GM12878 (cell line): Measurements from ENCODE around the gene RNF150. TPM values are rescaled to one million over a fixed set of nuclear protein-coding genes. Genes with fewer than 3 reads are reported as not detected.

Experiments used
- ATAC-seq: fragments of 200-7000 bp; cut with Tn5 transposase; 3 replicates; pipeline ENCODE4 v1.9.1; 2020; ENCODE audit warnings: mild to moderate bottlenecking, moderate library complexity
- BruUV-seq: library from RNA; stranded (reverse); fragments of 400-500 nt; replicated peaks from 2 replicates; lab custom pipeline; 2021; lab: Mats Ljungman, UMichigan
- CTCF ChIA-PET: fragments of 300-600 bp; sonication (Branson Sonifier 250); formaldehyde crosslinking; extraction: SDS; loops from one replicate; lab custom pipeline; 2021; ENCODE audit warnings: inconsistent platforms; lab: Yijun Ruan, JAX
- POLR2A ChIA-PET: fragments of 350-600 bp; formaldehyde crosslinking; extraction: SDS; loops from one replicate; lab custom pipeline; 2021; ENCODE audit warnings: inconsistent platforms; lab: Charles Lee
- RAD21 ChIA-PET: fragments of 300-600 bp; sonication (Branson Sonifier 250); formaldehyde crosslinking; loops from one replicate; lab custom pipeline; 2023; ENCODE audit warnings: antibody characterized with exemption; ENCODE audit not compliant: unreplicated experiment; lab: Charles Lee
- SMC1A ChIA-PET: fragments of 300-600 bp; sonication (Branson Sonifier 250); formaldehyde crosslinking; loops from one replicate; lab custom pipeline; 2023; ENCODE audit not compliant: unreplicated experiment, uncharacterized antibody; lab: Charles Lee
- DNase-seq: peaks from one replicate; pipeline ENCODE4 v3.0.0-alpha.2; 2011; ENCODE audit warnings: low read depth, low spot score
- FAIRE-seq: peaks from 3 replicates; lab custom pipeline; 2011; peaks lifted over from hg19 to GRCh38; lab: Jason Lieb, UNC
- H2AFZ ChIP-seq: 2 replicates; pipeline ENCODE4 v1.6.0; 2011; ENCODE audit warnings: low read depth, low read length, control low read depth; ENCODE audit not compliant: control insufficient read depth
- H3K27ac ChIP-seq: 2 replicates; pipeline ENCODE4 v1.5.1; 2011; ENCODE audit warnings: control low read depth; ENCODE audit not compliant: control insufficient read depth, insufficient read depth
- H3K27me3 ChIP-seq, 2 experiments: replicated peaks in 1 of 2; 2 replicates each; pipeline versions ENCODE4 v1.6.0 to v1.6.1; 2011; ENCODE audit warnings: low read length in 1 of 2; ENCODE audit not compliant: control insufficient read depth in 2 of 2, insufficient read depth in 2 of 2
- H3K36me3 ChIP-seq, 2 experiments: 2 replicates each; pipeline ENCODE4 v1.5.1; 2011; ENCODE audit warnings: low read length in 1 of 2; ENCODE audit not compliant: control insufficient read depth in 2 of 2, insufficient read depth in 2 of 2
- H3K4me1 ChIP-seq: 2 replicates; pipeline ENCODE4 v1.6.1; 2011; ENCODE audit warnings: mild to moderate bottlenecking, low read length, moderate library complexity, mixed read lengths; ENCODE audit not compliant: control insufficient read depth, insufficient read depth
- H3K4me2 ChIP-seq: 2 replicates; pipeline ENCODE4 v1.6.0; 2011; ENCODE audit warnings: control low read depth; ENCODE audit not compliant: control insufficient read depth, insufficient read depth
- H3K4me3 ChIP-seq: fragments of 200-600 bp; sonication (generic); 2 replicates; pipeline ENCODE4 v1.5.1; 2016
- H3K79me2 ChIP-seq: 2 replicates; pipeline ENCODE4 v1.6.0; 2011; ENCODE audit warnings: low read length; ENCODE audit not compliant: control insufficient read depth, insufficient read depth
- H3K9ac ChIP-seq: 2 replicates; pipeline ENCODE4 v1.8.0; 2011; ENCODE audit warnings: low read length, control low read depth, mixed read lengths; ENCODE audit not compliant: control insufficient read depth, insufficient read depth
- H3K9me3 ChIP-seq: replicated peaks from 3 replicates; pipeline ENCODE4 v1.5.1; 2011; ENCODE audit warnings: mild to moderate bottlenecking, low read length; ENCODE audit not compliant: control insufficient read depth, insufficient read depth
- H4K20me1 ChIP-seq: 2 replicates; pipeline ENCODE4 v1.6.0; 2011; ENCODE audit not compliant: control insufficient read depth, insufficient read depth
- CHD4 ChIP-seq: fragments of 200-600 bp; sonication (generic); IDR thresholded peaks from 2 replicates; pipeline ENCODE4 v1.6.1; 2016; ENCODE audit warnings: mild to moderate bottlenecking
- ETV6 ChIP-seq, 2 experiments: fragments of 450-650 bp in 1 of 2; IDR thresholded peaks in 1 of 2; conservative IDR thresholded peaks in 1 of 2; 2 replicates each; pipeline ENCODE4 v1.6.1; 2014; ENCODE audit warnings: antibody characterized with exemption in 1 of 2, borderline replicate concordance in 1 of 2, low read depth in 1 of 2, mild to moderate bottlenecking in 1 of 2, moderate library complexity in 1 of 2
- HDAC6 ChIP-seq: fragments of 200-600 bp; sonication (generic); IDR thresholded peaks from one replicate; pipeline ENCODE4 v1.8.0; 2017; ENCODE audit warnings: antibody characterized with exemption; ENCODE audit not compliant: unreplicated experiment
- HSF1 ChIP-seq: fragments of 150-350 bp; IDR thresholded peaks from 2 replicates; pipeline ENCODE4 v1.6.1; 2014; ENCODE audit warnings: mild to moderate bottlenecking, low read depth, low read length
- IRF5 ChIP-seq: fragments of 450-650 bp; IDR thresholded peaks from 2 replicates; pipeline ENCODE4 v1.6.1; 2017; ENCODE audit warnings: borderline replicate concordance
- JUNB ChIP-seq: IDR thresholded peaks from 2 replicates; pipeline ENCODE4 v1.6.1; 2016; ENCODE audit warnings: antibody characterized with exemption, mild to moderate bottlenecking
- PAX5 ChIP-seq: IDR thresholded peaks from 2 replicates; pipeline ENCODE4 v1.6.1; 2011; ENCODE audit warnings: low read depth, low read length, borderline replicate concordance
- PRDM15 ChIP-seq: fragments of 450-650 bp; formaldehyde crosslinking; IDR thresholded peaks from 2 replicates; pipeline ENCODE4 v1.4.0; 2020; ENCODE audit warnings: mild to moderate bottlenecking, moderate library complexity
- SIX5 ChIP-seq: IDR thresholded peaks from 2 replicates; pipeline ENCODE4 v1.6.1; 2011; ENCODE audit warnings: mild to moderate bottlenecking, low read depth, low read length, moderate library complexity; ENCODE audit not compliant: severe bottlenecking
- SUPT20H ChIP-seq: IDR thresholded peaks from 2 replicates; pipeline ENCODE4 v1.6.1; 2011; ENCODE audit warnings: low read depth, mild to moderate bottlenecking, low read length, moderate library complexity, borderline replicate concordance; ENCODE audit not compliant: control insufficient read depth
- TBL1XR1 ChIP-seq: IDR thresholded peaks from 2 replicates; pipeline ENCODE4 v1.6.1; 2012; ENCODE audit warnings: low read depth, low read length, improper control_type of control experiment
- YBX1 ChIP-seq: fragments of 450-650 bp; IDR thresholded peaks from 2 replicates; pipeline ENCODE4 v1.6.1; 2016; ENCODE audit warnings: antibody characterized with exemption
- WGBS: methylation state at CpG from one replicate; pipeline ENCODE4 v1.1.6; 2016; ENCODE audit warnings: low lambda C conversion rate; ENCODE audit not compliant: insufficient replicate concordance, insufficient coverage; ENCODE audit errors: missing lambda C conversion rate; 5-methylcytosine and 5-hydroxymethylcytosine counted together
- in situ Hi-C: fragments of 300-500 bp; cut with MboI; formaldehyde crosslinking; loops from 9 replicates; pipeline ENCODE4 v1.14.3; 2018; ENCODE audit warnings: mixed read lengths
- intact Hi-C: fragments of 100-400 bp; cut with micrococcal nuclease; formaldehyde crosslinking; loops from one replicate; pipeline ENCODE4 v1.14.2; 2022; ENCODE audit not compliant: unreplicated experiment
- polyA plus RNA-seq, 11 experiments: library from polyadenylated mRNA; depleted of rRNA in 4 of 11; unstranded in 6 of 11; stranded (reverse) in 5 of 11; fragments of >200 nt; fragmentation: Nextera tagmentation in 4 of 11; fragmentation: Illumina TruSeq in 1 of 11; extraction: Ambion mirVana in 4 of 11; extraction: Trizol in 1 of 11; gene quantifications; 1 replicate in 1 of 11; 2 replicates in 10 of 11; pipeline versions ENCODE4 v1.2.1 to v1.2.3, GENCODE V29; 2011 to 2016; ENCODE audit warnings: inconsistent platforms in 2 of 11, missing spikeins in 2 of 11, low read depth in 1 of 11
- total RNA-seq, 4 experiments: library from RNA; depleted of rRNA in 3 of 4; stranded (reverse); fragments of >200 nt in 3 of 4; fragmentation: Illumina TruSeq in 1 of 4; extraction: Trizol in 1 of 4; gene quantifications; 2 replicates each; pipeline versions ENCODE4 v1.2.1 to v1.2.3, GENCODE V29; 2013 to 2021
- TF ChIP-seq, protein P1 (sequence below): fragments of 450-650 bp; IDR thresholded peaks from 2 replicates; pipeline ENCODE4 v1.6.1; 2017; ENCODE audit warnings: mild to moderate bottlenecking, low read depth, inconsistent platforms; ENCODE audit not compliant: poor library complexity, severe bottlenecking

The RNF150 gene
- total and polyA plus RNA-seq, 10 of the 15 experiments (the other 5 are each of a cell fraction or from before 2014, with no cell fraction given): 0.01 to 2.3 (median 0.04) TPM; not detected in 6

- no peak for TF ChIP-seq SUPT20H
- TF ChIP-seq HSF1: no peak
- TF ChIP-seq SIX5: no peak
- no peak for TF ChIP-seq TBL1XR1
These were observed 126.9 kb downstream of the RNF150 start (continued) for GRCh38 chr4:141006242-141006802.

- ATAC-seq: no peak
- no peak overlapping the region for H3K9ac ChIP-seq
- no peak for FAIRE-seq
- no peaks in the 10 kb centered on the region for H3K79me2 ChIP-seq
- in situ Hi-C loops: no loop called here
- no peak overlapping the region; the same call in 1 of the 2 replicates for H3K4me3 ChIP-seq
- intact Hi-C loops: no loop called here
- no peaks in the 10 kb centered on the region for H4K20me1 ChIP-seq
- H2AFZ ChIP-seq: no peak overlapping the region
- H3K4me1 ChIP-seq: no peaks in the 10 kb centered on the region
- H3K4me2 ChIP-seq: no peak overlapping the region
- ChIA-PET SMC1A (no interaction called here), POLR2A (no interaction called here), CTCF (no interaction called here), RAD21 (no interaction called here)
- WGBS: 20% methylated on average over 2 of the region's 2 CpGs
- no peak overlapping the region for H3K27ac ChIP-seq
- H3K36me3 ChIP-seq: no peaks in the 10 kb centered on the region
- no peaks in the 10 kb centered on the region for H3K27me3 ChIP-seq
- no peak for DNase-seq
- no TSS peak for BruUV-seq
- H3K9me3 ChIP-seq: no peaks in the 10 kb centered on the region
- no peak for TF ChIP-seq ETV6 (conservative IDR thresholded peaks at IDR 0.05 in 1 of 2, IDR thresholded peaks at IDR 0.05 in 1 of 2; ENCODE audit: borderline replicate concordance in 1 of 2, low read depth in 1 of 2)
- TF ChIP-seq JUNB: no peak
- no peak for TF ChIP-seq PRDM15 (CRISPR knock-in tag)
- no peak for TF ChIP-seq IRF5
- TF ChIP-seq HDAC6: no peak
- TF ChIP-seq PAX5: no peak
- TF ChIP-seq, protein P1, sequence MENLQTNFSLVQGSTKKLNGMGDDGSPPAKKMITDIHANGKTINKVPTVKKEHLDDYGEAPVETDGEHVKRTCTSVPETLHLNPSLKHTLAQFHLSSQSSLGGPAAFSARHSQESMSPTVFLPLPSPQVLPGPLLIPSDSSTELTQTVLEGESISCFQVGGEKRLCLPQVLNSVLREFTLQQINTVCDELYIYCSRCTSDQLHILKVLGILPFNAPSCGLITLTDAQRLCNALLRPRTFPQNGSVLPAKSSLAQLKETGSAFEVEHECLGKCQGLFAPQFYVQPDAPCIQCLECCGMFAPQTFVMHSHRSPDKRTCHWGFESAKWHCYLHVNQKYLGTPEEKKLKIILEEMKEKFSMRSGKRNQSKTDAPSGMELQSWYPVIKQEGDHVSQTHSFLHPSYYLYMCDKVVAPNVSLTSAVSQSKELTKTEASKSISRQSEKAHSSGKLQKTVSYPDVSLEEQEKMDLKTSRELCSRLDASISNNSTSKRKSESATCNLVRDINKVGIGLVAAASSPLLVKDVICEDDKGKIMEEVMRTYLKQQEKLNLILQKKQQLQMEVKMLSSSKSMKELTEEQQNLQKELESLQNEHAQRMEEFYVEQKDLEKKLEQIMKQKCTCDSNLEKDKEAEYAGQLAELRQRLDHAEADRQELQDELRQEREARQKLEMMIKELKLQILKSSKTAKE: no peak
- no peak for TF ChIP-seq YBX1
- no peak for TF ChIP-seq CHD4
These were observed 128.4 kb downstream of the RNF150 start for GRCh38 chr4:141004823-141005222.
